Suprapubic skin (tissue), 4 donors: Measurements from ENCODE around the gene IFNB1. TPM values are rescaled to one million over a fixed set of nuclear protein-coding genes. Genes with fewer than 3 reads are reported as not detected.
A peak's percentile ranks its signal among the peaks of the same experiment; 100 is the strongest.

Experiments used
- DNase-seq, 2 donors: peaks; one replicate each; pipeline ENCODE4 v3.0.0-alpha.2; 2019; ENCODE audit warnings: low spot score in 2 of 2
- H3K27ac ChIP-seq: fragments of 200-600 bp; sonication (generic); one replicate; pipeline ENCODE4 v1.5.1; 2019
- H3K27me3 ChIP-seq: fragments of 200-600 bp; sonication (generic); one replicate; pipeline ENCODE4 v1.5.1; 2019
- H3K36me3 ChIP-seq: fragments of 200-600 bp; sonication (generic); one replicate; pipeline ENCODE4 v1.5.1; 2019
- H3K4me1 ChIP-seq: fragments of 200-600 bp; sonication (generic); one replicate; pipeline ENCODE4 v1.5.1; 2019
- H3K4me3 ChIP-seq: fragments of 200-600 bp; sonication (generic); one replicate; pipeline ENCODE4 v1.5.1; 2019; ENCODE audit warnings: mild to moderate bottlenecking
- H3K9me3 ChIP-seq: fragments of 200-600 bp; sonication (generic); one replicate; pipeline ENCODE4 v1.5.1; 2019
- CTCF ChIP-seq, 2 donors: fragments of 200-600 bp in 1 of 2; fragments of 450-650 bp in 1 of 2; sonication (generic) in 1 of 2; IDR thresholded peaks; one replicate each; pipeline ENCODE4 v1.5.1; 2016 to 2019; ENCODE audit warnings: antibody characterized with exemption in 2 of 2, mild to moderate bottlenecking in 1 of 2, moderate library complexity in 1 of 2
- EP300 ChIP-seq: sonication (generic); formaldehyde crosslinking; IDR thresholded peaks from one replicate; pipeline ENCODE4 v1.6.1; 2017; ENCODE audit warnings: antibody characterized with exemption
- POLR2A ChIP-seq, 2 donors: fragments of 450-650 bp; IDR thresholded peaks; one replicate each; pipeline ENCODE4 v1.6.1; 2017; ENCODE audit warnings: antibody characterized with exemption in 2 of 2, mild to moderate bottlenecking in 2 of 2, moderate library complexity in 2 of 2
- POLR2AphosphoS5 ChIP-seq, 3 donors: sonication (generic); formaldehyde crosslinking; IDR thresholded peaks; one replicate each; pipeline ENCODE4 v1.6.1; 2017; ENCODE audit warnings: antibody characterized with exemption in 3 of 3
- WGBS: methylation state at CpG from one replicate; pipeline ENCODE4 v1.1.5; 2018; 5-methylcytosine and 5-hydroxymethylcytosine counted together
- total RNA-seq, 4 donors: library from RNA; depleted of rRNA; stranded (reverse); fragments of >200 nt; gene quantifications; one replicate each; pipeline ENCODE4 v1.1.0, GENCODE V29; 2016

The IFNB1 gene
- total RNA-seq, 4 donors from 2014 or later = not detected

GRCh38 chr9:21031808-21032183 lies 45.9 kb downstream of the IFNB1 start:
- DNase-seq = no peak
- H3K4me3 ChIP-seq = peak overlapping the region; percentile 57
- peak overlapping the region; percentile 56 for H3K27ac ChIP-seq
- no peaks in the 10 kb centered on the region for H3K27me3 ChIP-seq
- H3K9me3 ChIP-seq = no peaks in the 10 kb centered on the region
- no peaks in the 10 kb centered on the region for H3K36me3 ChIP-seq
- WGBS = 79% methylated on average over 21 of the region's 22 CpGs
- TF ChIP-seq POLR2A (IDR thresholded peaks at IDR 0.05) (no peak), CTCF (IDR thresholded peaks at IDR 0.05) (no peak), EP300 (no peak), POLR2AphosphoS5 (IDR thresholded peaks at IDR 0.05) (no peak)
- H3K4me1 ChIP-seq = peaks cover 13% of the 10 kb centered on the region

- DNase-seq = peak; percentile 68 to 81
Measured at GRCh38 chr9:21031091-21031807, 46.5 kb downstream of the IFNB1 start, which contains the start of gene HACD4. HACD4 (minus strand) TSS chr9:21031640; CDS start chr9:21031590, 50 bp downstream.

GRCh38 chr9:21030389-21031035 lies 47.2 kb downstream of the IFNB1 start:
- no peak for TF ChIP-seq POLR2AphosphoS5 (IDR thresholded peaks at IDR 0.05)
- TF ChIP-seq CTCF (IDR thresholded peaks at IDR 0.05) = no peak
- no peak for TF ChIP-seq POLR2A (IDR thresholded peaks at IDR 0.05)
- TF ChIP-seq EP300 = no peak
- Histone ChIP-seq H3K4me3 (peak overlapping the region; percentile 57), H3K36me3 (no peaks in the 10 kb centered on the region), H3K4me1 (peaks cover 13% of the 10 kb centered on the region), H3K27me3 (no peaks in the 10 kb centered on the region), H3K9me3 (no peaks in the 10 kb centered on the region), H3K27ac (peak overlapping the region; percentile 56)
- WGBS = 57% methylated on average over 5 of the region's 5 CpGs
- DNase-seq = no peak

More at GRCh38 chr9:21031091-21031807, 46.5 kb downstream of the IFNB1 start, which contains the start of gene HACD4:
- Histone ChIP-seq H3K27me3 (no peaks in the 10 kb centered on the region), H3K9me3 (no peaks in the 10 kb centered on the region), H3K4me3 (peak within 1 kb of the TSS; percentile 57), H3K4me1 (peaks cover 13% of the 10 kb centered on the region), H3K27ac (peak within 1 kb of the TSS; percentile 56), H3K36me3 (no peaks in the 10 kb centered on the region)
- 4% methylated on average over 25 of the region's 46 CpGs for WGBS
- TF ChIP-seq POLR2A (IDR thresholded peaks at IDR 0.05) = no peak
- TF ChIP-seq POLR2AphosphoS5 (IDR thresholded peaks at IDR 0.05) = no peak
- TF ChIP-seq CTCF (IDR thresholded peaks at IDR 0.05) = no peak
- no peak for TF ChIP-seq EP300

GRCh38 chr9:21029661-21030060 lies 48.1 kb downstream of the IFNB1 start:
- WGBS = 78% methylated on average over 8 of the region's 8 CpGs
- TF ChIP-seq CTCF (IDR thresholded peaks at IDR 0.05) (no peak), POLR2A (IDR thresholded peaks at IDR 0.05) (no peak), EP300 (no peak), POLR2AphosphoS5 (IDR thresholded peaks at IDR 0.05) (no peak)
- no peak for DNase-seq
- Histone ChIP-seq H3K27me3 (no peaks in the 10 kb centered on the region), H3K4me1 (peaks cover 13% of the 10 kb centered on the region), H3K4me3 (no peak overlapping the region), H3K27ac (no peak overlapping the region), H3K36me3 (no peaks in the 10 kb centered on the region), H3K9me3 (no peaks in the 10 kb centered on the region)

- H3K27ac ChIP-seq = no peak overlapping the region
- H3K4me3 ChIP-seq = no peak overlapping the region
- H3K9me3 ChIP-seq = no peaks in the 10 kb centered on the region
- no peaks in the 10 kb centered on the region for H3K27me3 ChIP-seq
- H3K4me1 ChIP-seq = peaks cover 13% of the 10 kb centered on the region
- TF ChIP-seq POLR2AphosphoS5 (IDR thresholded peaks at IDR 0.05) (no peak), EP300 (no peak)
- DNase-seq = no peak
- no peaks in the 10 kb centered on the region for H3K36me3 ChIP-seq
- WGBS = 65% methylated on average over 3 of the region's 3 CpGs
Measured at GRCh38 chr9:21028466-21028865, 49.3 kb downstream of the IFNB1 start.
